ENCODE measurements around the gene RAD51B.

Gene RAD51B

DNA sequence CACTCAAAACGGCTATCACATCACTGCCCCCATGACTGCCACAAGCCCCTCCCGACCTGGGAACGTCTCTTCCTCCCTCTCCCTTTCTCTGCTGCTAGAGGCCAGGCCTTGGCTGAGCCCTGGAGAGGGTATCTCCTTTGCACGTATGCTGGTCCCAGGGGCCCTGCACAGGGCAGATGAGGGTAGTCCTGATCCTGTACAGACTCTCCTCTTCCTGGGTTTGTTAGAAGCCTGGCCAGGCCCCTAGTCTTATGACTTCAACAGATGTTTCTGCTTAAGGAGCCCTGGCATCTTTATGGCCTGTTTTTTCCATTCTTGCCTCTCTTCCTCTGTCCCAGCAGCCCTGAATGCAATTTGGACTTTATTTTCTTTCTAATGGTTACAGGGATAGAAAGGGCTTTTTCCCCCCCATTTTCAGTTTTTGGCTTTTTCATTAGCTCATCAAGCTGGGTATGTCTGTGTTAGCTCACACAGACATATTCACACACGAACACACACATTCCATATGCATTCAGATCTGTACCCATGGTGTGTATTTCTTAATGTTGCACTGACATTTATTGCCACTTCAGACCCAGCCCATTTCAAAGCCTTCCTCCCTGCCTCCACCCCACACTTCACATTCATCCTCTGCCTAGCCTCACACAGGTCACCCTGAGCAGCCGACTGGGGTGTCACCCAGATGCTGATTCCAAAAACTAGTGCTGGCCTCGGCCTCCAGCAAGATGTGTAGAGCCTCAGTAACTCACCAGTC is 770.0 kb downstream of the RAD51B start:
- DNase-seq (ENCODE audit: low read depth, low spot score): no peak

DNA sequence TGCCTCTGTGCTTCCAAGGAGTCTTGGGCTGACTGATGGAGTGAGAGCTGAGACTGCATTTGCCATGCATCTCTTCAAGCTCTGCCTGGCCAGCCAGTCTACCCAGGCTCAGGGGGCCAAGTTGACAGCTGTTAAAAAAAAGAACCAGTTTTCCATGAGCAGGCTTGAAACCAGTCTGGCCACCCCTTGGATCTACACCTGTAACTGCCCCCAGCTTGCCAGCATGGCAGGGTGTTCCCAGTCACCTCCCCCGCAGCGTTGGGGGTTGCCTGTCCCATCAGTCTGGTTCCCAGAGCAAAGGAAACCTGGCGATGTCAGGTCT is 770.6 kb downstream of the RAD51B start:
- no peak for DNase-seq (ENCODE audit: low read depth, low spot score)

DNA sequence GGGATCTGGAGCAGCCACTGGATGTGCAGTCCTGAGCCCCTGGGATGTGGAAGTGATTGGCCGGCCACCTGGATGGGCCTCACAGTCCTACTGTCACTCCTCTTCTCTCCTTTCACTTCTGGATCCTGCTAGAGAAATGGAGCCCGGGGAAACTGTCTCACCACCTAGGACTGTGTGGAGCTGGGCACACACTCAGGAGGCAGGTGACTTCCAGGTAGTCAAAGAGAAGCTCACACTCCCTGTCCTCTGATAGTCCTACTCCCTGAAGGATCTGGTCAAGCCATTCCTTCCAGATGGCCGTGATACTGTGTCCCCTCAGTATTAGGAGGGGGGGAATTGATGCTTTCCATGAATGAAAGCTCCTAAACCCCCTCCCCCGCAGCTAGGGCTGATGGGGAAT is 772.2 kb downstream of the RAD51B start:
- no peak for DNase-seq (ENCODE audit: low read depth, low spot score)

DNA sequence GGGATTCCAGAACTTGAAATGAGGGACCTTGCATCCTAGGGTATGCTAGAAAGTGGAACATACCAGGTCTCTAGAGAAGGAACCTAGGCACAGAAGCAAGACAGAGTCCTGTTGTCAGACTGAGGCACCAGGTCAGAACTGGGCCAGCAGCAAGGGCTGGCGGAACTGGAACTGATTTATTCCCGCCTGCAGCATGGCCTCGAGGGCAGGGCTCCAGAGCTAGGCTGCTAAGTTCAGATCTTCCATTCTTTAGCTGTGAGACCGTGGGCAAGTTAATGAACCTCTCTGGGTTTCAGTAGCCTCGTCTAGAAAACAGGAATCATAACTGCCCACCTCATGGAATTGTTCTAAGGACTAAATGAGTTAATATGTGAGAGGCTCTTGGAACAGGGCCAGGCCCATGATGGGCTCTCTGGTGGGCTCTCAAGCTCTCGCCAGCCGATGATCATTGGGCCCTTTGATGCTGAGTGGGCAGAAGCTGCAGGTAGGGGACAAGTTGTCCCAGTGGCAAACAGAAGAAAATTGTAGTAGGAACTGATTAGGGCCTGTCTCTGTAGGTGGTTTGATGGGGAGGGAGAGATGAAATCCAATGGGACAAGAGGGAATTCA is 773.5 kb downstream of the RAD51B start:
- DNase-seq (ENCODE audit: low read depth, low spot score): no peak

DNA sequence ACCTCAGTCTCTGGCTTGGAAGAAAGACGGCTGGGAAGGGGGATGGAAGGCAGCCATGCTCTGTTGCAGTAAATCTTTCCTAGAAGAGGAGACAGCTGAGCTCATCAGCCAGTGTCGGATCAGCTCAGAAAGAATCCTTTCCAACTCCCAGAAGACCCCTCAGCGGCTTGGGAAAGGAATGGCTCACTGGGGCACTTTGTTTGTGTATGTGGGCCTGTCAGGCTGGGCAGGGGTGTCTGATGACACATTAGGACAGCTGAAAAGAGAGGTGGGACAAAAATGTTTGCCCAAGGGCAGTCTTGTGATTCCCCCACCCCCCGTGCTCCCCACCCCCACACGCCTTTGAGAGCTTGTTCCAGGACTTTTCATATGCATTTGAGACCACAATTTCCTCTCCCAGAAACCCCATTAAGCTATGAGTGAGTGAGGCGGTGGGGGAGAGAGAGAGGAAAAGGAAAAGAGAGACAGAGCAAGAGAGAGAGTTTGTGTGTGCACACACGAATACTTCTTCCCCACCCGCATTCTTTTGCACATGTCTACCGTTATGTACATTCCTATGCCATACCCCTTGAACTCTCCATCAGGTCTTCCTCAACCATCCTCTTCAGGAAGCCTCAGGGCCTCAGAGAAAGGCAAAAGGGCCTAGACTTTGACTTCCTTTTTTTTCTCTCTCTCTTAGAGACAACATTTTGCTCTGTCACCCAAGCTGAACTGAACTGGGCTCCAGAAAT is 774.4 kb downstream of the RAD51B start:
- DNase-seq (ENCODE audit: low read depth, low spot score): no peak

DNA sequence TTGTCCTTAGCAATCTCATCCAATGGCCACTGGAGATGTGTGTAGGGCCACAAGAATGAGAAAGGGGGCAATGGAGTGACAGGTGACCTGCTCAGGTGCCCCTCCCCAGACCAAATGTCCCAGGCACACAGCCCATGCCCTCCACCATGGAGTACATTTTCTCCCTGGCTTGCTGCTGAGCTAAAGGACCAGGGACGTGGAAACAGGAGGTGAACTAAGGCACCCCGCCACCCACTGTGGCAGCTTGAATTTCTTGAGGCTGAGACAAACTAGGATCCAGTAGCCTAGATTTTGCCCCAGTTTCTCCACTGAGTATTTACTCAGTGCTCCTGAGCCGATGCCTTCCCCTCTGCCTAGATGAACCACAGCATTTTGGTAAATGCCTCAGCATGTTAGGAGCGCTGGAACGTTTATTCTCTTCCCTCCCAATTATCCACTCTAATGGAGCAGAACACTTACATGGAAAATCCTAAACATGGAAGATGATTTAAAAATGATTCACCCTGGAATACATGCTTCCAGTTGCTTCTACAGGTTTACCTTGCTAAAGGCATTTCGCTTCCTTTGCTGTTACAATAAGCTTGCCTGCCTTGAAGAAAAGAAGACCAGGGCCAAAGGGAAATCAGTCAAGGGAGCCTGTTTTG is 775.3 kb downstream of the RAD51B start:
- no peak for DNase-seq (ENCODE audit: low read depth, low spot score)

DNA sequence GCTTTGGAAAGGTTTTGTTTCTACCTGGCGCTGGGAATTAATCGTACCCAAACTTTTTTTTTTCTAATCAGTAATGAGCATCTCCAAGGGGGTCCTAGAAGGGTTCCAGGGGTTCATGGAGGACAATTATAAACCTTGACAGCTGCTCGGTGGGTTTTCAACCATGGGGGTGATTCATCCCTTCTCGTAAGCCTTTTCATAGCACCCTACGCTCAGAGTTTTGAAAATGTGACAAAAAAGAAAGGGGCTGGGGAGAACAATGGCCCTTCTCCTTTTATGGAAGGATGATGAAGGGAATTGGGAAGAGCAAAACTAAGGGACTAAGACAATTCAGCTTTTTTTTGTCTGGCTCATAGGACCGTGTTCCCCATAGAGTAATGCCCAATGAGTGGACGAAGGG is 776.6 kb downstream of the RAD51B start:
- DNase-seq (ENCODE audit: low read depth, low spot score): no peak

DNA sequence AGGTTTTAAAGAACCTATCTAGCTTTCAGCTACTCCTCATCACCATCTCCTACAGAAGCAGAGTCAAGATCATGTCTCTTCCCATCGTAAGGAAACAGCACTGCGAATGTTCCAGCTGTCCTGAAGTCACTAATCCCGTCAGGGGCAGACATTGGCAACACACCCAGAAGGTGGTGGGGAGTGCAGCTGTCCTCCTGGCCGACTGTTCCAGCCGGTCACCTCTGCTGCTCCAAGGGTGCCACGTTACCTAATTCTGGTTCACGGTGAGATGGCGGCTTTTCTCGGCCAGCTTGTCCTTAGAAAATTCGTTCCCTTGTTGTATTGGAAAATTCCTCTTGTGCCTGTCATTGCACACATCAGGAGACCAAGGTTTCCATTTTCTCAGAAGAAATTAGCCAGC is 777.1 kb downstream of the RAD51B start:
- DNase-seq (ENCODE audit: low read depth, low spot score): no peak

DNA sequence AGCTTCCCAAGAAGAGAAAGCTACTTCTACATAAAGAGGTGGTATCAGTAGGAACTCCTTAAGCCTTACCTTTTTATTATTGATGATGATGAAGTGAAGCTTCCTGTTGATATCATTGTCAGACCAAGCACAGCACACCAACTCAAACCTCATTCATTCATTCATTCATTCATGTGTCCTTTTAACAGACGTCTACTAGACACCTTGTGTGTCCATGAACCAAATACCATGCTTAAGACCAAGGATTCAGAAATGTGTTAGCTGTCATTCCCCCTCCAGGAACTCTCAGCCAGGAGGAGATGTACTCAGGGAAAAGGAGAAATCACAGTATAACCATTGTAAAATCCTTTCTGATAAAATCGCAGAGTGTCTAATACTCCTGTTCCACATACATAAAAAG is 778.5 kb downstream of the RAD51B start:
- no peak for DNase-seq (ENCODE audit: low read depth, low spot score)

DNA sequence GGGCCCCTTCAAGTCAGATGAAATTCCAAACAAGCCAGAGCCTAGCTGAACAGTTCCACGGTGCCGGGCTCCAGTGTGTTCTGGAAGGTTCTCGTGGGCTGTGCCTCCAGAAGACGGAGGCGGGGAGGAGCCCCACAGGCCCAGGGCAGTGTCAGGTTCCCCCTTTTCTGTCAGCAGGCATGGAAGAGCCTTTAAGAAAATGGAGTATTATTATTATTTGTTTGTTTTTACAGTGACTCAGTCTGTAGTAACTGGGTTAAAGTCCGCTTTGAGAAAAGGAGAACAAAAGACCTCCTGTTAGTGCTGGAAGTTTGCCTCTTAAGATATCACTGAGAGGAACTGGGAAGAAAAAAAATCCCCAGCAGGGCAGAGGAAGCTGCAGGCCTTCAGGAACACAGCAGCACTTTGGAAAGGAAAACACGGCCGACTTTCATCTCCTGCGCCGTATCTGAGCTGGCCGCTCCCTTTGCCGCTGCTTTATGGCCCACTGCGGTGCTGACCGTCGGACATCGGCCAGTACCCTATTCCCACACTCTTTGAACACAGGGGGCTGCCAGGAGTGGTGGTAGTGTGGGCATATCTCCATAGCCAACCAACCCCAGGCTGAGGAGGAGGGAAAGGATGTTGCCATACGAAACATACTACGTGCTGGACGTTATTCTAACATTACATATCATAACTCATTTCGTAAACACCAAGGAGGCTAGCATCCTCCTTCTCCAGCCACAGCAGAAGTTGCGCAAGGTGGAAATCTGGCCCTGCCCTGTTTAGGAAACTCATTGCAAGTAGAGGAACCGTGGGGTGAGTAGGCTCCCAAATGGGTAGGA is 779.3 kb downstream of the RAD51B start:
- no peak for DNase-seq (ENCODE audit: low read depth, low spot score)

DNA sequence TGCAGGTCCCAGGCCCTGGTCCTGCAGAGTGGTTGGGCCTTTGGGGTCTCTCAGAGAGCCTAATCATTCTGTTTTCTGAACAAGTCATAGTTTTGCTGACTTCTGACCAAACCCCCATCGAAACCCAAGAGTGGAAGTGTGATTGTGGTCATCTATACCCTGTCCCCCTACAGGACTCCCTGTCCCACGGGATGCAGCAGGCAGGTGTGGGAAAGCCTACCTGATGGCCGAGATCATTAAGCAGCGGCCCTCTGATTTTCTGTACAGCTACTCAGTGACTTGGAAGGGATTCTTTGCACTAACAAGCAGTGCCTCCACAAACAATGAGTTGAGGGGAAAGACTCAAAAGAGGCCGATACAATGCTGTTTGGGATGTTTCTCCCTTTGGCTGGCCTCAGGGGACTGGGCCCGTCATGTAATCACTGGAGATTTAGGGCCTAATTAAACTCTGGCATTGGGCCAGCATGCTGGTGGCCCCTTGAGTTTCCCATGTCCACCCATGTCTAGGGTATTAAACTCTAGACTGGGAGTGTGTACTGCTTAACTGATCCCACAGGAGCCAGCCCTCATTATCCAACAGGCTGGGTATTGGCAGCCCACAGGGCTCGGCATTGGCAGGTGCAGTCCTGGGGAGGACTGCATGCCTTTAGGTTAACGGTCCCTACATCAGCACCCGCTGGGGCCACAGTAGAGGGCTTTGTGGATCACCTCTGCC is 780.5 kb downstream of the RAD51B start:
- no peak for DNase-seq (ENCODE audit: low read depth, low spot score)

DNA sequence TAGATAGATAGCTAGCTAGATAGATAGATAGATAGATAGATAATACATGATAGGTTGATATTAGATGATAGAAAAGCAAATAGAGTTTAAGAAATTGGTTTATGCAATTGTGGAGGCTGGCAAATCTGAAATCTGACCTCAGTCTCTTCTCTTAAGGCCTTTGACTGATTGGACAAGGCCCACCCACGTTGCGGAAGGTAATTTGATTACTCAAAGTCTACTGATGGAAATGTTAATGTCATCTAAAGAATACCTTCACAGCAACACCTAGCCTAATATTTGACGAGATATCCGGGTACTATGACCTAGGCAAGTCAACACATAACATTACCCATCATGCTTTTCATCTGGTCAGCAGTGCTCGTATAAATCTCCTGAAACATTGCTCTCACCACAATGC is 782.9 kb downstream of the RAD51B start:
- no peak for DNase-seq (ENCODE audit: low read depth, low spot score)

DNA sequence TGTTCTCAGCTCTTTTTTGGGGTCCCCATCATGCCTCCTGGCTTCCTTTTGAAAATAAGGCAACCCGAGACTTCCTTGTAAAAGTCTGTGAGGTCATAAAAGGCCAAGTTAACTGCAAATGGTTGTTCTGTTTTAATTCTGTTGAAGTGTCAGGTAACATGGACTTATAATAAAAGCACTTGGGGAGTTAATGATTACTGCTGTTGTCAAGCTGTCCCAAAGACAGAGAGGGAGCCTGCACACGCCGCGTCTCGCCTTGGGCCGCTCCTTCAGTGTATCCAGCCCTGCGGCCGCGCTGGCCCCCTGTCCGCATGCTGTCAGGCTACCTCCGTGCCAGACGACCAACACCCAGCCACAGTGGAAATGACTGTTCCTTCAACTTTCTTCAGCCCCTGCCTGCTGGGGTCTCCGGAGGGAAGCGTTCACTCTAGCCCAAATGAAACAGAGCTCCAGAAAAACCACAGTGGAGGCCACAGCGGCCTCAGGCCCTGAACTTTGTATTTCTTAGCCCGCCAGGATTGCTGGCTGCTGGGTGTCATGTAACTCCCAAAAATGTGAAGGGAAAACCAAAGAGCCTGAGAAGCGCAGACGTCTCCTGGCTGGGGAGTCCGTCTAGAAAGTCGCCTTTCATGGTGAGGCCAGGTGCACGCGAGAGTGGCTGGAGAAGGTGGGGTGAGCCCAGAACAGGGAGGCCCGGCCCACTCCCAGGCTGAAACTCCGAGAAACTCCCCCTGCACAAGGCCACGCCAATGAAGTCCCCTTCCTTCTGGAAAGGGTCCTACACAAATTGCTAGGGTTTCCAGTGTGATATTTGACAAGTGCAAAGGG is 784.2 kb downstream of the RAD51B start:
- no peak for DNase-seq (ENCODE audit: low read depth, low spot score)

DNA sequence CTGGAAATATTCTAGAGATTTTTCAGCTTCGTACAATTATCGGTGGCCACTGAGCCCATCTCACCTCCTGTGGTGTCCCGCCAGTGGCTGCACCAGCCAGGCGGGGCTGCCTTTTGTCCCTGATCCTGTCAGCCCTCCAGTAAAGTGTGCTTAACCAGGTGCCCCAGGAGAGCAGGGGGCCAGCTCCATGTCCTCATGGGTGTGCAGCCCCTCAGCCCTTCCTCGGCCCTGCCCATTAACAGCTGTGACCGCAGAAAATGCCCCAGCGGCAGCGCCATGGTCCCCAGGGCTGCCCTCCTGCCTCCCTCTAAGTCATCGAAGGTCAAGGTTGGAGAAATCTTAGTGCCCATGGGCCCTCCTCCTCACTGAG is 784.8 kb downstream of the RAD51B start:
- no peak for DNase-seq (ENCODE audit: low read depth, low spot score)

DNA sequence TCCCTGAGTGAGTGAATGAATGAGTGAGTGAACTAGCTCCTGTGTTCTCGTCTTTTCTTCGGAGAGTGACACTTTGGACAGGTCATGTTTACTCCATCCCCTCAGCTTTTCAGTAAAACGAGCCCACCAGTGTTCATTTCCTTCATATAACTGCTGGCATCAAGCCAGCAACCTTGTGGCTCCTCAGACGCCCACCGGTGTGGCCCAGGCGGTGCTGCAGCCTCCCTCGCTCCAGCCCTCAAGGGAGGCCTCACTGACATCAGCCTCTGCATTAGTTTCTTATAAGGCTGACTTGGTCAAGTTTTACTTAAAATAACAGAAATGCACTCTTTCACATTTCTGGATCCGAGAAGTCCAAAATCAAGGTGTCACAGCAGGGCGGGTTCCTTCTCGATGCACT is 785.2 kb downstream of the RAD51B start:
- no peak for DNase-seq (ENCODE audit: low read depth, low spot score)

DNA sequence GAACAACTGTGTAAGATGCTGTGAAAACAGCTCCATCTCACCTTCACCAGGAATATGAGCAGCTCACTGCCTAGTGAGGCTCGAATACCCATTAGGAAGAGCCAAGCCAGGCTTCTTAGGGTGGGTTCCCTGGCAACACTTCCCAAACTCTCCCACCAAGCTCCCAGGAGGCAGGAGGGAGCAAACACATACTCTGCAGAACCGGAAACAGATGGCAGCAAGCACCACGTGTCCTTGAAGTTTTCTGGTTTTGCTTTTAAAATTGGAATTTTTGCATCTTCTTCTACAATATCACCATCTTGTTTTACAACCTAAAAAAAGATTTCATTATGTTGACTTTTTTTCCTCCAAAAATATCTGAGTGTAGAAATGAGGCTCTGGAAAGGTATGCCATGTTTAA is 786.6 kb downstream of the RAD51B start:
- no peak for DNase-seq (ENCODE audit: low read depth, low spot score)

DNA sequence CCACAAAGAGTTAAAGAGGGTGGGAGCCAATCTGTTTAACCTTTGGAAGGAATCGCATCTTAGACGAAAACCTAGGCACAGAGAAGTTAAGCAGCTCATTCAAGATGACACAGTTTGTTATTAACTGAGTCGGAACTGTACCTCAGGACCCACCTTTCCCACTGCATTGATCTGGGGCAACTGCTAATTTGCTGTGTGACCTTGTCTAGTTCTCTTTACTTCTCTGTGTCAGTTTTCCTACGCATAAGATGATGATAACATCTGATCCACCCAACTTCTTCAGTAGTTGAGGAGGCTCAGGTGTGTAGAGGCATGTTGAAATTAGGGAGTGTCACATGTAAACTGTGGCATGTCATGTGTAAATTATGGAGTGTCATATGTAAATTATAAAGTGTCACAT is 787.1 kb downstream of the RAD51B start:
- no peak for DNase-seq (ENCODE audit: low read depth, low spot score)

DNA sequence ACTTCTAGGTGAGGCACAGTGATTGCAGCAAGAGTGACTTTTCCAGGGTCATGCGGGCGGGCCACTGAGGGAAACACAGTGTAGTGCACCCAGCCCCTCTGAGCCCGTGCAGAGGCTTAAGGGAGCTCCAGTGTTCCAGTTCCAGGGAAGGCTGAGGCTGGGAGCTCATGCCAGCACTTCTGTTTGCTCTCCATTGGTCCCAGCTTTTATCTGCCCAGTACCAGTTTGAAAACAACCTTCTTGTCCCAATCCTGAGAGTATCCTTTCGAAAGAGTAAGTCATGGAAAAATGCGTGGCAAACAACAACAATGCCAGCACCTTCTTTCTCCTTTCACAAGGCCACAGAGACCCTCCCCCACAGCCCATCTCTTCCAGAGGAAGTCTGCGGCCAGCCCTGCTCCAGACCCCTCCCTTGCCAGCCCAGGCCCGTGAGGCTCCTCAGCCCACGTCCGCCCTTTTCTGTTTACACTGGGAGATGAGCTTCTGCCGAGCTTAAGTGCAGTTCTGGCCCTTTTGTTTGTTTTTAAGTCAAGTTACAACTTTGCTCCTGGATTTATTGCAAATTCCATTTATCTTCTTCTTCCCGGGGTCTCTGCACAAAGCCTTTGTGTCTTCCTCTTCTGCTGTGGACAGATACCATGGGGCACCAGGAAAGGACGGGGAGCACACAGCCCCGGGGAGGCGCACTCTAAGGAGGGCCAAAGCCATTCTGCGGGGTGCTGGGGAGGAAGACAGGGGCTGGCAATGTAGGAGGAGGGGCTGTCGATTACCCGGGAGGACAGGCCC is 787.7 kb downstream of the RAD51B start:
- no peak for DNase-seq (ENCODE audit: low read depth, low spot score)

DNA sequence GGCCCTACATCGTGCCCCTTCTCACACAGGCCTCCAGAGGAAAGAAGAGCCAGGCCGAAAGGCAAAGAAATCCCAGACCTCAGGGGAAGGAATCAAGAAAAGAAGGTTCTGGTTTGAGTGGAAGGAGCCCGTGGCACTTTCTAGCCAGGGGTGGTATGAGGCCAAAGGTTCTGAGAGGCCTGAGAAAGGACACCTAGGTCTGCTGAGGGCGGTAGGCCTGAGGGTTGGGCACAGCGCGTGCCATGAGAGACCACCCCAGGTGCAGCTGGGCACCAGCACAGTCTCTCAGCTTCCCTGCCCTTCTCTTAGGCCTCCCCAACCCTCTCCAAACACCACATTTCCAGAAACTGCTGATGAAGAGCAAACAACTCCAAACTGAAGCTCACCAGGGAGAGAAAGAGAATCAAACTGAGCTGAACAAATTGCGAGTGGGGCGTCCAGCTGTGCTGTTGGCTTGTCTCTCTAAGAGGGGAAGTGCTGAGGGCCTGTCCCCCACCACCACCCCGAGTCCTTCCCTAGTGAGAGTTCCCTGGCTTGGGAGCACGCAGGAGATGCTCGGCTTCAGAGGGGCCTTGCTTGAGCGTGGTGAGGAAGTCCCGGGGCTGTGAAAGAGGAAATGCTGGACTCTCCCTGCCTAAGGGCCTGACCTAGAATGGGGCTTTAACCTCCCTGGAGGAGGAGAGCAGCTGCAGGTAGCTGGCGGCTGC is 788.4 kb downstream of the RAD51B start:
- DNase-seq (ENCODE audit: low read depth, low spot score): no peak

All from iPS DF 19.7 (cell line).